ENCODE data around the gene COPE.
"Not testable (repeated sequence)": the region's sequence is repeated elsewhere in the genome, so short reads cannot be mapped to it uniquely, and the experiment has no call there.

Gene COPE

GRCh38 chr19:18940769-18941627 lies 21.8 kb upstream of the COPE start, which contains the start of gene HOMER3:
Gene HOMER3, minus strand, starts transcription at chr19:18941217. Its CDS starts 2,235 bp downstream, at chr19:18938982.
- DNase-seq = no peak

- no peak for DNase-seq
Measured at GRCh38 chr19:18939922-18940768, 21.0 kb upstream of the COPE start.

- no peak for DNase-seq
Measured at GRCh38 chr19:18939163-18939562, 20.0 kb upstream of the COPE start.

- no peak for DNase-seq
Measured at GRCh38 chr19:18933297-18933696, 14.1 kb upstream of the COPE start.

GRCh38 chr19:18932216-18932841 lies 13.1 kb upstream of the COPE start:
- no peak for DNase-seq

- no peak for DNase-seq
Measured at GRCh38 chr19:18931316-18932162, 12.4 kb upstream of the COPE start.

GRCh38 chr19:18929311-18929710 lies 10.1 kb upstream of the COPE start:
- no peak for DNase-seq

GRCh38 chr19:18928018-18928805 lies 9.0 kb upstream of the COPE start:
- no peak for DNase-seq

GRCh38 chr19:18924684-18925213 lies 5.6 kb upstream of the COPE start:
- DNase-seq = no peak

GRCh38 chr19:18922228-18922985 lies 3.2 kb upstream of the COPE start:
- DNase-seq = no peak

- no peak for DNase-seq
Measured at GRCh38 chr19:18921593-18921992, 2.4 kb upstream of the COPE start.

- no peak for DNase-seq
Measured at GRCh38 chr19:18920400-18920799, 1.2 kb upstream of the COPE start.

GRCh38 chr19:18919900-18920214 lies 670 bp upstream of the COPE start:
- DNase-seq = no peak

GRCh38 chr19:18917593-18917992 lies 1.6 kb downstream of the COPE start:
- not testable (repeated sequence) for DNase-seq

- DNase-seq = no peak
Measured at GRCh38 chr19:18915639-18916038, 3.5 kb downstream of the COPE start.

- DNase-seq = no peak
Measured at GRCh38 chr19:18913466-18913865, 5.7 kb downstream of the COPE start.

GRCh38 chr19:18912933-18913332 lies 6.3 kb downstream of the COPE start:
- DNase-seq = no peak

GRCh38 chr19:18910801-18911436 lies 8.3 kb downstream of the COPE start:
- DNase-seq = no peak

- DNase-seq = no peak
Measured at GRCh38 chr19:18910010-18910409, 9.2 kb downstream of the COPE start.

All from NCI-H187 treated with DMSO at 0.1 percent for 48 hours (cell line).